Stimulated activated naive CD8-positive, alpha-beta T cell treated with anti-CD3 and anti-CD28 coated beads, Interleukin-15, amount 100 ng/mL, for 72 hours (primary cell): ENCODE results near the gene TPPP3.
"Not testable (repeated sequence)": the region's sequence is repeated elsewhere in the genome, so short reads cannot be mapped to it uniquely, and the experiment has no call there.

ENCODE experiments used
- ATAC-seq: fragments of 150-1000 bp; cut with Tn5 transposase; 2 replicates; pipeline ENCODE4 v1.10.0; 2021; ENCODE audit warnings: mild to moderate bottlenecking, moderate library complexity
- DNase-seq, 2 donors: peaks; one replicate each; pipeline ENCODE4 v3.0.0; 2021 to 2022
- H3K27ac Mint-ChIP-seq, 2 donors: one replicate each; pipeline ENCODE4 v1.8.0; 2022; ENCODE audit warnings: mild to moderate bottlenecking in 2 of 2, mixed read lengths in 2 of 2, moderate library complexity in 2 of 2
- H3K27me3 Mint-ChIP-seq: one replicate; pipeline ENCODE4 v1.8.0; 2022; ENCODE audit warnings: mixed read lengths
- H3K4me1 Mint-ChIP-seq: one replicate; pipeline ENCODE4 v1.8.0; 2022; ENCODE audit warnings: mild to moderate bottlenecking, mixed read lengths
- H3K4me3 Mint-ChIP-seq, 2 donors: one replicate each; pipeline ENCODE4 v1.8.0; 2022; ENCODE audit warnings: mild to moderate bottlenecking in 2 of 2, mixed read lengths in 2 of 2, moderate library complexity in 1 of 2
- H3K9me3 Mint-ChIP-seq, 2 donors: one replicate each; pipeline ENCODE4 v1.8.0; 2022; ENCODE audit warnings: mixed read lengths in 2 of 2

Gene TPPP3

GRCh38 chr16:67391424-67392300 lies 1.6 kb downstream of the TPPP3 start:
- Mint-ChIP-seq H3K4me1 (peaks cover 22% of the 10 kb centered on the region), H3K27ac (peak overlapping the region; percentile 48 to 74), H3K4me3 (no peak overlapping the region), H3K9me3 (no peaks in the 10 kb centered on the region), H3K27me3 (peaks cover 59% of the 10 kb centered on the region)
- ATAC-seq (no peak), DNase-seq (no peak)

GRCh38 chr16:67390816-67391423 lies 2.4 kb downstream of the TPPP3 start:
- no peak overlapping the region for H3K27ac Mint-ChIP-seq
- no peak for DNase-seq
- H3K9me3 Mint-ChIP-seq, result no peaks in the 10 kb centered on the region
- peaks cover 22% of the 10 kb centered on the region for H3K4me1 Mint-ChIP-seq
- H3K4me3 Mint-ChIP-seq, result no peak overlapping the region
- ATAC-seq, result no peak
- peaks cover 56% of the 10 kb centered on the region for H3K27me3 Mint-ChIP-seq

GRCh38 chr16:67389911-67390815 lies 3.1 kb downstream of the TPPP3 start:
- Mint-ChIP-seq H3K4me1 (peaks cover 16% of the 10 kb centered on the region), H3K9me3 (no peaks in the 10 kb centered on the region), H3K27ac (peak overlapping the region in 1 of 2 donors; percentile 70), H3K27me3 (peaks cover 49% of the 10 kb centered on the region), H3K4me3 (no peak overlapping the region)
- ATAC-seq (no peak), DNase-seq (no peak)

- H3K9me3 Mint-ChIP-seq, result no peaks in the 10 kb centered on the region
- H3K4me3 Mint-ChIP-seq, result no peak overlapping the region
- no peak for DNase-seq
- ATAC-seq, result no peak
- no peak overlapping the region for H3K27ac Mint-ChIP-seq
- H3K27me3 Mint-ChIP-seq, result peaks cover 33% of the 10 kb centered on the region
- peaks cover 3% of the 10 kb centered on the region for H3K4me1 Mint-ChIP-seq
Measured at GRCh38 chr16:67388591-67388990, 4.7 kb downstream of the TPPP3 start.

- H3K4me1 Mint-ChIP-seq, result no peaks in the 10 kb centered on the region
- no peak for ATAC-seq
- H3K4me3 Mint-ChIP-seq, result no peak overlapping the region
- peak overlapping the region in 1 of 2 donors; percentile 36 for H3K27ac Mint-ChIP-seq
- DNase-seq, result no peak
- no peaks in the 10 kb centered on the region for H3K9me3 Mint-ChIP-seq
- peaks cover 29% of the 10 kb centered on the region for H3K27me3 Mint-ChIP-seq
Measured at GRCh38 chr16:67388191-67388590, 5.1 kb downstream of the TPPP3 start.

GRCh38 chr16:67387479-67388079 lies 5.7 kb downstream of the TPPP3 start:
- ATAC-seq (no peak), DNase-seq (no peak)
- Mint-ChIP-seq H3K9me3 (no peaks in the 10 kb centered on the region), H3K4me3 (no peak overlapping the region), H3K27ac (no peak overlapping the region), H3K27me3 (peaks cover 23% of the 10 kb centered on the region), H3K4me1 (no peaks in the 10 kb centered on the region)

GRCh38 chr16:67386861-67387455 lies 6.3 kb downstream of the TPPP3 start:
- no peak for ATAC-seq

GRCh38 chr16:67384778-67385510 lies 8.4 kb downstream of the TPPP3 start:
- no peak overlapping the region for H3K27ac Mint-ChIP-seq
- no peak overlapping the region for H3K4me3 Mint-ChIP-seq
- DNase-seq (no peak), ATAC-seq (no peak)
- no peaks in the 10 kb centered on the region for H3K9me3 Mint-ChIP-seq
- no peaks in the 10 kb centered on the region for H3K4me1 Mint-ChIP-seq
- no peaks in the 10 kb centered on the region for H3K27me3 Mint-ChIP-seq

More at GRCh38 chr16:67386861-67387455, 6.3 kb downstream of the TPPP3 start:
- H3K27ac Mint-ChIP-seq, result no peak overlapping the region
- no peaks in the 10 kb centered on the region for H3K4me1 Mint-ChIP-seq
- H3K27me3 Mint-ChIP-seq, result peaks cover 17% of the 10 kb centered on the region
- no peak overlapping the region for H3K4me3 Mint-ChIP-seq
- H3K9me3 Mint-ChIP-seq, result no peaks in the 10 kb centered on the region
- no peak for DNase-seq

- Mint-ChIP-seq H3K9me3 (no peaks in the 10 kb centered on the region), H3K4me3 (no peak overlapping the region), H3K4me1 (no peaks in the 10 kb centered on the region), H3K27ac (no peak overlapping the region), H3K27me3 (no peaks in the 10 kb centered on the region)
- ATAC-seq, result no peak
- no peak for DNase-seq
Measured at GRCh38 chr16:67383284-67383683, 10.0 kb downstream of the TPPP3 start.

- Mint-ChIP-seq H3K4me1 (no peaks in the 10 kb centered on the region), H3K27me3 (no peaks in the 10 kb centered on the region), H3K4me3 (no peak overlapping the region), H3K27ac (no peak overlapping the region), H3K9me3 (no peaks in the 10 kb centered on the region)
- ATAC-seq (no peak), DNase-seq (no peak)
Measured at GRCh38 chr16:67378642-67379041, 14.7 kb downstream of the TPPP3 start.

- not testable (repeated sequence) for ATAC-seq, H3K4me3 Mint-ChIP-seq, H3K4me1 Mint-ChIP-seq, DNase-seq, H3K27ac Mint-ChIP-seq, H3K9me3 Mint-ChIP-seq, H3K27me3 Mint-ChIP-seq
Measured at GRCh38 chr16:67376012-67376411, 17.3 kb downstream of the TPPP3 start.

GRCh38 chr16:67372664-67373063 lies 20.6 kb downstream of the TPPP3 start:
- H3K9me3 Mint-ChIP-seq, result no peaks in the 10 kb centered on the region

GRCh38 chr16:67370661-67371060 lies 22.6 kb downstream of the TPPP3 start:
- Mint-ChIP-seq H3K4me3 (no peak overlapping the region), H3K4me1 (no peaks in the 10 kb centered on the region), H3K27me3 (no peaks in the 10 kb centered on the region), H3K27ac (no peak overlapping the region), H3K9me3 (no peaks in the 10 kb centered on the region)
- no peak for ATAC-seq
- DNase-seq, result no peak

More at GRCh38 chr16:67372664-67373063, 20.6 kb downstream of the TPPP3 start:
- no peak overlapping the region for H3K4me3 Mint-ChIP-seq
- DNase-seq, result no peak
- no peaks in the 10 kb centered on the region for H3K27me3 Mint-ChIP-seq
- ATAC-seq, result no peak
- H3K27ac Mint-ChIP-seq, result no peak overlapping the region
- no peaks in the 10 kb centered on the region for H3K4me1 Mint-ChIP-seq

GRCh38 chr16:67364600-67365235 lies 28.6 kb downstream of the TPPP3 start:
- Mint-ChIP-seq H3K27me3 (no peaks in the 10 kb centered on the region), H3K4me3 (peak overlapping the region in 1 of 2 donors; percentile 26), H3K9me3 (no peaks in the 10 kb centered on the region), H3K4me1 (peaks cover 6% of the 10 kb centered on the region), H3K27ac (peak overlapping the region in 1 of 2 donors; percentile 28)
- no peak for ATAC-seq
- DNase-seq, result no peak
